Fibroblast of pulmonary artery (primary cell): Measurements from ENCODE around the gene SMARCD2.
"Not testable (repeated sequence)": the region's sequence is repeated elsewhere in the genome, so short reads cannot be mapped to it uniquely, and the experiment has no call there.

Source experiments
- DNase-seq: peaks from one replicate; pipeline ENCODE4 v3.0.0-alpha.2; 2010; ENCODE audit warnings: low read depth
- H3K4me3 ChIP-seq: replicated peaks from 2 replicates; pipeline ENCODE4 v1.5.1; 2011; ENCODE audit warnings: low read depth, mild to moderate bottlenecking, control low read depth, low read length, moderate library complexity
- CTCF ChIP-seq: IDR thresholded peaks from 2 replicates; pipeline ENCODE4 v1.5.1; 2011; ENCODE audit warnings: mild to moderate bottlenecking, control low read depth, low read length, inconsistent platforms; ENCODE audit errors: missing control alignments

SMARCD2 gene

GRCh38 chr17:63809970-63810369 is 32.5 kb downstream of the SMARCD2 start:
- no peak for TF ChIP-seq CTCF
- DNase-seq = no peak

GRCh38 chr17:63805591-63805990 is 36.9 kb downstream of the SMARCD2 start:
- H3K4me3 ChIP-seq = no peak overlapping the region
- no peak for TF ChIP-seq CTCF
- no peak for DNase-seq

More at GRCh38 chr17:63809970-63810369, 32.5 kb downstream of the SMARCD2 start:
- H3K4me3 ChIP-seq = no peak overlapping the region

GRCh38 chr17:63804328-63804727 is 38.2 kb downstream of the SMARCD2 start:
- TF ChIP-seq CTCF = no peak
- no peak for DNase-seq
- H3K4me3 ChIP-seq = no peak overlapping the region

- TF ChIP-seq CTCF = no peak
- no peak overlapping the region for H3K4me3 ChIP-seq
- no peak for DNase-seq
Observed at GRCh38 chr17:63800783-63801182, 41.7 kb downstream of the SMARCD2 start.

GRCh38 chr17:63798572-63799106 is 43.8 kb downstream of the SMARCD2 start:
- no peak overlapping the region for H3K4me3 ChIP-seq
- no peak for TF ChIP-seq CTCF
- no peak for DNase-seq

GRCh38 chr17:63796375-63796774 is 46.1 kb downstream of the SMARCD2 start:
- H3K4me3 ChIP-seq, DNase-seq: not testable (repeated sequence)

- TF ChIP-seq CTCF = no peak
- no peak for DNase-seq
- no peak overlapping the region for H3K4me3 ChIP-seq
Observed at GRCh38 chr17:63792055-63792729, 50.3 kb downstream of the SMARCD2 start.
